IPS-NIHi11 (cell line): ENCODE results near the gene SLC15A1.
"Not testable (repeated sequence)": the region's sequence is repeated elsewhere in the genome, so short reads cannot be mapped to it uniquely, and the experiment has no call there.

ENCODE experiments used
- DNase-seq: peaks from one replicate; pipeline ENCODE4 v3.0.0; 2012; ENCODE audit warnings: mixed read lengths, low spot score

The SLC15A1 gene

DNA sequence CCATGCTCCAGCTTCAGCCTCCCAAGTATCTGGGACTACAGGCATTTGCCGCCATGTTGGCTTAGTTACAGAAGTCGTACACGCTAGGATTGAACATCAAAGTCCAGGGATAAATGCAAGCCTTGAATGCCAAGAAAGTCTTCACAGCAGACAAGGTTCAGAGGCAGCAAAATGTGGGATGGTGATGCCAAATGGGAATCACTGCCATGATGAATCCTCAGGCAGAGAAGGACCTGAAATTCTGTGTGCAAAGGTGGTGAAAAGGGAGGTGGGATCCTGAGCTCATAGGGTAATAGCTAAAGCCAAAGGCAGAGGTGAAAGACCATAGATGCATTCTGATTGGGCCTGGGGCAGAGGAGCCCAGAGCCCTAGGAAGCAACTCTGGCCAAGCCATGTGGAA is 96.2 kb downstream of the SLC15A1 start:
- no peak for DNase-seq

DNA sequence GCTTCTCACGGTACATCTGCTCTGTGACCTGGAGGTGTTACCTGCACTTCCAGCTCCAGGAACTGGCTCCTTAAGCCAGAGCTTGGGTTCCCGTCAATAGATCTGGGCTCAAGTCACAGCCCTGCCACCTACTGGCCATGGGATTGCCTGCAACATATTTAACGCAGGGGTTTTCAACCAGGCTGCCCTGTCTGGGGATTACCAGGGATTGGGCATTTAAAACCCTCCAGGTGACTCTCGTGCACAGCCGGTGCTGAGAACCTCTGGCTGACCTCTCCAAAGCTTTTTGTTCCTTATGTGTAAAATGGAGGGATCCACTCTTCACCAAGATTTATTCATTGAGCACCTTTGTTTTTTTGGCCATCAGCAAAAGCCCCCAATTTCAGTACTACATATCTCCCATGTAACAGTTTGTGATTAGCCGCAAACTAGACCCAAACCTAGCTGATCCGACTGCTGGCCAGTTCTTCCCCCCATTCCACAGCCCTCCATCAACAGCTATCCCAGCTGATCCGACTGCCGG is 98.9 kb downstream of the SLC15A1 start:
- peak; percentile 95 for DNase-seq

DNA sequence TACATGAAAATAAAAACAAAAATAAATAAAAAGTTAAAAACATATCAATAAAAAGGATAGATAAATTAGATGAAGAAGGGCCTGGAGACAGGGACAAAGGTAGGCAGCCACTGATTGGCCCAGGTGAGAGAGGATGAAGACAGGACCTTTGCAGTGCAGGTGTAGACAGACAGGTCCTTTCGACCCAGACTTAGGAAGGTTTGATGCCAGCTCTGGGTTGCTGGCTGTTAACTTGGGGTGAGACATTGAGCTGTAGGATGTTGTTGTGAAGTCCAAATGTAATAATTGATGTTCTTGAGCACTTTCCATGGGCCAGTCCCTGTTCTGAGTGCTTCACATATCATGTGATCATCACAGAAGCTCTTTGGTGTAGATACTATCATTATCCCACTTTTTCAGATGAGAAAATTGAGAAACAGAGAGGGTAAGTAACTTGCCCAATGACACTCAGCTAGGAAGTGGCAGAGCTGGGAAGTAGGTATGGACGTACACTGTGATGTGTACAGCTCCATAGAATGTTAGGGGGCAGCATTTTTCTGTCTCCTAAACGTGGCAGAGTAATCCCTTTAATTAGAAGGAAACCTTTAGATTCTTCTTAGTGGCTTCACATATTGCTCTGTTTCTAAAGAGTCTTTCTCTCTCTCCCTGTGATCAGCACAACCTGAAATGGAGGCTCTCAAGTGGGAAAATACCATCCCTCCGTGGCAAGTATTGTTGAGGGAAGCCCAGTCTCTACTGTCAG is 99.6 kb downstream of the SLC15A1 start:
- DNase-seq, result no peak

DNA sequence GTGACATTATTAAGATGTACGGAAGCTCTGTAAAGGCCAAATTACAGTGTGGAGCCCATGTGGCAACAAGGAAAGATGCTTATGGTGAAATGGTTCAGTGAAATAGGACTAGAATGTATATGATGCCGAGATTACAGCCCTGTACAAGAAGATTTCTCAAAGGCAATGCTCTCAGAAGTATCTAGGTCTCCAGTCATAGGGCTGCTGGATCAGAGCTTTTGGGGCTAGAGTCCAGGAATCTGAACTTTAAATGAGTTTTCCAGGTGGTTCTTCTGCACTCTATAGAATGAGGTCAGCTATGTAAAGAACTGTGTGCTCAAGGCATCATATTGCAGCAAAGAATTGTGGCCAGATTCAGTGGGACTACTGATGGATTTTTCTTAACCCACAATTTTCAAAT is 100.2 kb downstream of the SLC15A1 start:
- DNase-seq, result no peak

DNA sequence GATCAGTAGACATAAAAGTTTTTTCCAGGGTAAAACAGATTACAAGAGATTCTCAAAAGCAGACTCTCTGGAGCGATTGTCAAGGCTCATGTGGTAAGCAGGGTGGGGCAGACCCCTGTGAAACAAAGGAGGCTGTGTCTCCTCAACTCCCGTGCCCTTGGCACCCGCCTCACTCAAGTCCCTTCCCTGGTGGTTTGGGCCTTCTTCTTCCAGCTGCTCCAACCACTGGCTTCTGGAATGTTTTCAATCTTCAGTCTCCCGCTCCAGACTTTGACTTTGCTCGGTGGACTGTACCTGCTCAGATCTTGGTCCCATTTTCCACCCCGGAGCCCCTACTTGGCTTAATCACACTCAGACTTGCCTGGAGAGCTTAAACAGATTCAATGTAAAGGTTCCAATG is 100.7 kb downstream of the SLC15A1 start:
- DNase-seq, result no peak

DNA sequence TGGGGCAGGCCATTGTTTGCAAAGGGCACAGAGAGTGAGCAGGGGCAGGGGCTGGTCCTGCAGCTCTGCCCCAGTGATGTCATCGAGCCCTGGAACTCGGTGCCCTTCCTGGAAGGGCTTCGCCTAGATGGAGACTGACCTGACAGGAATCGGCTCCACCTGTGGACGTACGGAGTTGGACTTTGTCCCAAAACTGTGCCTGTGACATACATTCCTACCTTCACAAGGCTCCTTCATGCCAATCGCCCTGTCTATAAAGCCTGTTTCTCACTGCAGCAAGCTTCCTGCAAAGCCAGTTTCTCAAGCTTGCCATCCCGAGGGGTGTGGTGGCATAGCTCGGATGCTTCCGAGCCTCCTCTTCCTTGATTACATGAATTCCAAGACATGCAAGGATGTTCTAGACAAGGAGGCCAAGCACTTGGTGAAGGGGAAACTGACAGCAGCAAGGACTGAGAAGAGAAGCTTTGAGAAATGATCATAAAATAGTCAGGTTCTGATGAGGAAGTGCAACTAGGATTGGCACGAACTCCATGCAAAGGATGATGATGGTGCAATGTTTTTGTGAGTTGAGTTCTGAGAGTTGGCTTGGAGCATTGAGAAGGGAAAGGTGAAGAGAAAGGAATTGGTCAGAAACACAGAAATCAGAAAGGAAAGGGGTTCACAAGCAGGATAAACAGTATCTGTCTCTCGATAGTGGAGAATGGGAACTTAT is 101.9 kb downstream of the SLC15A1 start:
- peak; percentile 39 for DNase-seq

DNA sequence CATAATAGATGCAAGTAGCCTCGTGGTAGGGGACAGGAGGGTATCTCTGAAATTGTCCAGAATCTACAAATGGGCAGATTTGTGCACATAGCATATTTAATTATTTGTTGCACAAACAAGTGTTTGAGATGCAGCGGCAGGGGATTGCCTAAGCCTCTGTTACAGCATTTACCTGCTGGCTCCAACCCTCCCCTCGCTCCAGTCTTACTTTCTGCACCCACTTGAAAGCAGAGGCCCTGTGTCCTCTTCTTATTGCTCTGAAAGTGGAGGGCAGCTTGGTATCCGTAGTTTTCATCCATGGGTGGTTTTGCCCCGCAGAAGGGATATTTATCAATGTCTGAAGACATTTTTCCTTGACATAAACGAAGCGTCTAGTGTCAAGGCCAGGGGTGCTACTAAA is 102.6 kb downstream of the SLC15A1 start:
- no peak for DNase-seq

DNA sequence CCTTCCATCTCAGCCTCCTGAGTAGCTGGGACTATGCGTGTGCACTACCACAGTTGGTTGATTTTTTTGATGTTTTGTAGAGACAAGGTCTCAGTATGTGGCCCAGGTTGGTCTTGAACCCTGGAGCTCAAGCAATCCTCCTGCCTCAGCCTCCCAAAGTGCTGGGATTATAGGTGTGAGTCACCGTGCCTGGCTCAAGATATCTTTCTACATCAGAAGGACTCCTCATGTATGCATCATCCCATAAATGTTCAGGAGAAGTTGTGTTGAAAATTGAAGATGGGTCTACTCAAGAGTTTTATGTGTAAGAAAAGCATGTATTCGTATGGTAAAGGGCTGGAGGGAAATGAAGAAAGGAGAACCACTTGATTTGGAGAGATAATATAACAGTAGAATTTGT is 103.8 kb downstream of the SLC15A1 start:
- DNase-seq, result no peak

DNA sequence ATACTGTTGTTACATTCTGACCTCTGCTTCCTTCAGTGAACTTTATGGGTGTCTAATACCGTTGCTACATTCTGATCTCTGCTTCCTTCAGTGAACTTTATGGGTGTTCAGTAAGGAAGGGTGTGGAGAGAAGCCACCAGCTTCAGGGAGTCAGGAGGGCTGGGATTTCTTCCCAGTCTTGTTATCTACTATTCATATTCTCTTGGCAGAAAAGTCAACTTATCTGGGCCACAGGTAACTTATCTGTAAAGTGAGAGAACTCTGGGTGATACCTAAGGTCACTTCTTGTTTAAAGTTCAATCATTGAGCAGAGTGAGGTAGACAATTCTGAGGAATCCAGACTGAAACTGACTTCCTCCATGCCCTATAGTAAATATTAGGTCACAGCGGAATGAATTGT is 104.3 kb downstream of the SLC15A1 start:
- DNase-seq, result no peak

DNA sequence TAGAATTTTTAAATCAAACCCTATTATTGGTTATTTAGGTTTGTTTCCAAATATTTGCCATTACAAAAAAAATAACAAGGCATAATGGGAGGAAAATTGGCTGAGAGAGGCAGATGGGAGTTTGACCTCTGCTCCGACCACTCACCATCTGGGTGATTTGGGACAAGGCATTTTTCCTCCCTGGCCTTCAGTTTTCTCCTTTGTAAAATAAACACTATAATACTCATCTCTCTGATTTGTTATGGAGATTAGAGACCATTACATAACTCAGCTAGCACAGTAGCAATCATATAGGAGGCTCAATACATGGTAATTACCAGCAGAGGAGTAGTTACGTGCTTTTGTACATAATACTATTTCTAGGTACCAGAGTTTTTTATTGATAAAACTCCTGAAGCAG is 105.4 kb downstream of the SLC15A1 start:
- DNase-seq, result no peak

DNA sequence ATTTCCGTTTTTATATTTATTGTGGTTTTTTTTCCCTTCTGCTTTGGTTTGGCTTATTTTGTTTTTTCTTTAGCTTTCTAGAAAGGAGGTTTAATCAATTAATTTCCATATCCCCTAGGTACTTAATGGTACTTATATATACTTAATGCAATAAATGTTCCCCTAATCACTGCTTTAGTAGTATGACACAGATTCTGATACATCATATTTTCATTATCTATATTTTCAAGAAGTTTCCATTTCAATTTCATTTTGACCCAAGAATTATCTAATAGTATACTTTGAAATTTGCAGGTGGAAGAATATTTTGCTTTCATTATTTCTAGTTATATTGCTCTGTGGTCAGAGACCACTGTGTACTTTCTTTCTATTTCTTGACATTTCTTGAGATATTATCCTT is 109.0 kb downstream of the SLC15A1 start:
- no peak for DNase-seq

DNA sequence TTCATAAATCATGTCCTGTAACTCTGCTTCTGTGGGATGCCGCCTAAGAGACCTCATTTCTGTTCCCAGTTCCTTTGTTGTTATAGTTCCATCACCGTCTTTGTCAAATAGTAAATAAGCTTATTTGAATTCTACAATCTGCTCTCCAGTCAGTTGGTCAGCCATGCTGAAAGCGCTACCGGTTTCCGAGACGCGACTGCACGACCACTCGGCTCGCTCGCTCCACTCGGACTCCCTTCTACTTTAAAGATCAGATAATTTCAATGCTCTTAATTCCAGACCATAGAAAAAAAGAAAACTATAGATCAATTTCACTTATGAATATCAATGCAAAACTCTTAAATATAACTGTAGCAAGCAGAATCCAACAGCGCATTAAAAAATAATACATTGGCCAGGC is 111.4 kb downstream of the SLC15A1 start:
- no peak for DNase-seq

DNA sequence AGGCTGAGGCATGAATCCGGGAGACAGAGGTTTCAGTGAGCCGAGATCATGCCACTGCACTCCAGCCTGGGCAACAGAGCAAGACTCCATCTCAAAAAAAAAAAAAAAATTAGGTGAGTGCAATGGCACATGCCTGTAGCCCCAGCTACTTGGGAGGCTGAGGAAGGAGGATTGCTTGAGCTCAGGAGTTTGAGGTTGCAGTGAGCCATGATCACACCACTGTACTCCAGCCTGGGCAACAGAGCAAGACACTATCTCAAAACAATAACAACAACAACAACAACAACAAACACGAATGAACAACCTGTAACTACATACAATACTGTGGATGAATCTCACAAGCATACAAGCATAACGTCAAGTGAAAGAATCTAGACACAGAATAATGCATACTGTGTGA is 112.7 kb downstream of the SLC15A1 start:
- not testable (repeated sequence) for DNase-seq

DNA sequence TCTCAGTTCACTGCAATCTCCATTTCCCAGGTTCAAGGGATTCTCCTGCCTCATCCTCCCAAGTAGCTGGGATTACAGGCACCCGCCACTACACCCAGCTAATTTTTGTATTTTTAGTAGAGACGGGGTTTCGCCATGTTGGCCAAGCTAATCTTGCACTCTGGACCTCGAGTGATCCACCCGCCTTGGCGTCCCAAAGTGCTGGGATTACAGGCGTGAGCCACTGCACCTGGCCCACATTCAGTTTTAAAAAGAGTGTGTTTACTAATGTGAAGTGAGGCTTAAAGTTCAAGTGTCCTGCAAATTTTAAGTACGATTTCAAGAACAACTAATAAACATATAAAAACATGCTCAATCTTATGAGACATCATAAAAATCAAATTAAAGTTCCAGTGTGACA is 114.1 kb downstream of the SLC15A1 start:
- DNase-seq, result not testable (repeated sequence)
